SJCRH30 (cell line): ENCODE data around the gene MUL1. TPM values are rescaled to one million over a fixed set of nuclear protein-coding genes. Genes with fewer than 3 reads are reported as not detected.

Experiments used
- DNase-seq, 2 experiments: peaks; one replicate each; pipeline ENCODE4 v3.0.0-alpha.2; 2015 to 2020
- H3K27ac ChIP-seq: fragments of 250-450 bp; sonication (Bioruptor Pico); 2 replicates; pipeline ENCODE4 v1.5.1; 2020; ENCODE audit warnings: mild to moderate bottlenecking, moderate library complexity
- H3K27me3 ChIP-seq: fragments of 250-450 bp; sonication (Bioruptor Pico); 2 replicates; pipeline ENCODE4 v1.5.1; 2020; ENCODE audit warnings: mild to moderate bottlenecking, moderate library complexity
- H3K36me3 ChIP-seq: fragments of 250-450 bp; sonication (Bioruptor Pico); 2 replicates; pipeline ENCODE4 v1.5.1; 2020; ENCODE audit warnings: mild to moderate bottlenecking, moderate library complexity
- H3K4me1 ChIP-seq: fragments of 250-450 bp; sonication (Bioruptor Pico); 2 replicates; pipeline ENCODE4 v1.5.1; 2020; ENCODE audit warnings: mild to moderate bottlenecking, moderate library complexity
- H3K4me3 ChIP-seq: fragments of 250-450 bp; sonication (Bioruptor Pico); 2 replicates; pipeline ENCODE4 v1.5.1; 2020; ENCODE audit warnings: mild to moderate bottlenecking, moderate library complexity
- H3K9me3 ChIP-seq: fragments of 250-450 bp; sonication (Bioruptor Pico); replicated peaks from 2 replicates; pipeline ENCODE4 v1.5.1; 2020; ENCODE audit warnings: mild to moderate bottlenecking, moderate library complexity
- total RNA-seq: library from RNA; depleted of rRNA; stranded (reverse); fragments of >200 nt; shearing (Covaris generic); gene quantifications from 2 replicates; pipeline ENCODE4 v1.2.3, GENCODE V29; 2014

The MUL1 gene
- total RNA-seq, 1 experiment from 2014 or later: 26.7 TPM

DNA sequence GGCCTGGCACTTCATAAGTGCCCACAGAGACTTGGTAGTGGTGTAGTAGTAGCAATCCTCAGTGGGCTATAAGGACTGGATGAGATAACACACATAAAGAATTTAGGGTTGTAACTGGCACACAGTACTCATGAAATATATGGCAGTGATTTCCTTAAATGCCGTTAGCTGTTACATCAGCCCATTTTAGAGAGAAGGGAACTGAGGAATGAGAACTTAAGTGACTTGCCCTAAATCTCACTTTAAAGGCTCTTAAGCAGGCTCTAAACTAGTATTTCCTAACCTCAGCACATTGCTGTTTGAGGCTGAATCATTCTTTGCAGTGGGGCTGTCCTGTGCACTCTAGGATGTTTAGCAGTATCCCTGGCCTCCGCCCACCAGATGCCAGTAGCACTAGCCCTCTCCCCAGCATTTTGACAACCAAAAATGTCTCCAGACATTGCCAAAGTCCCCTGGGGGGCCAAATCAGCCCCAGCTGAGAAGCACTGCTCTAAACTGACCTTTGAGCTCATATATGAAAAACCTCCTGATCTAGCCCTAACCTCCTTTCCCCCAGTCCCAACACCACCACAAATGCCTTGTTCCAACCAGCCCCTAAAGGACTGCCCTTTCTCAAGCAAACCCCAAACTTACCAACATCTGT, 33.5 kb downstream of the MUL1 start:
- no peaks in the 10 kb centered on the region for H3K27me3 ChIP-seq
- H3K4me1 ChIP-seq: peaks cover 28% of the 10 kb centered on the region
- no peak overlapping the region for H3K27ac ChIP-seq
- no peak overlapping the region for H3K4me3 ChIP-seq
- H3K36me3 ChIP-seq: no peaks in the 10 kb centered on the region
- no peaks in the 10 kb centered on the region for H3K9me3 ChIP-seq
- no peak for DNase-seq

DNA sequence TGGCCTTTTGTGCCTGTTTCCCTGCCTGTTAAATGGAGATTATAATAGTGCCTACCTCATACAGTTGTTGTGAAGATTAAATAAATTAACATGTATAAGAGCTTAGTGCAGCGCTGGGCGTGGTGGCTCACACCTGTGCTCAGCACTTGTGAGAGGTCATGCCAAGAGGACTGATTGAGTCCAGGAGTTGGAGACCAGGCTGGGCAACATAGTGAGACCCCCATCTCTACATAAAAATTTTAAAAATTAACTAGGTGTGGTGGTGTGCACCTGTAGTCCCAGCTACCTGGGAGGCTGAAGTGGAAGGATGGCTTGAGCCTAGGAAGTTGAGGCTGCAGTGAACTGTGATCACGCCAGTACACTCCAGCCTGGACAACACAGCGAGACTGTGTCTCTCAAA, 34.1 kb downstream of the MUL1 start:
- Histone ChIP-seq H3K27me3 (no peaks in the 10 kb centered on the region; the same call in 1 of the 2 replicates), H3K4me1 (peaks cover 26% of the 10 kb centered on the region), H3K4me3 (no peak overlapping the region), H3K27ac (no peak overlapping the region), H3K36me3 (no peaks in the 10 kb centered on the region), H3K9me3 (no peaks in the 10 kb centered on the region)
- no peak for DNase-seq

DNA sequence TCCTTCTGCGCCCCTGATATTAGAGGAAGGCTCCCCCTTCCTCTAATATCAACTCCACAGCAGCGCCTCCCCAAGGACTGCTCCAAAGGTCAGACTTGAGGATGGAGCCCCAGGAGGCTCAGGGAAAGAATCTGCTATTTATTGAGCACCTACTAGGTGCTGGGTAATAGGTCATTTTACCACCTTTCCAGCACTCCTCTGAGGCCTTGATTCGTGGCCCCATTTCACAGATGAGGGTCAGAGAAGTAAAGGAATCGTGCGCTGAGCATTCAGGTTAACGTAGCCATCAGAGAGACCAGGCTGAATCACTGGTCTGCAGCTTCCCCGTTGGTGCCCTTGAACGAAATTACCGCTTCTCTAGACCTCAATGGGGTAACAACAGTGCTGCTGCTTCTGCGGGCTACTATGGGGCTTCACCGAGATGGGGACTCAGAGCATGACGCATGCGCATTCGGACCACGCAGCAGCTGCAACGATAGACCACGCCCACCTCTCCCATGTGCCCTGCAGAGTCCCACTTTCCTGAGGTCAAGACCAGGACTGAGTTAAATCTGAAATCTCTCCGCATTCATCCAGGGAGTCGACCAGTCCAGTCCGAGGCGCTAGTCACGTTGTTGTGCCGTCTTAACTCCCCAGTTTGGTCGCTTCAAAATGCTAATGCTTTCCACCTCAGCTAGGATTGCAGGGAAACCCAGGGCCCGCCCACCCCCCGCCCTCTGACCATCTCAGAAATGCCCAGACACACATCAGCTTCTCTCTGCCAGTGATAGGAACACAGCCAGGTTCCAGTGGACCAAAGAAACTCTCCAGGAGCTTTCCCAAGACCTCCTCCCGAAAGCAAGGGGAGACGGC, 34.9 kb downstream of the MUL1 start:
- Histone ChIP-seq H3K27me3 (no peaks in the 10 kb centered on the region; the same call in 1 of the 2 replicates), H3K9me3 (no peaks in the 10 kb centered on the region), H3K4me3 (peak overlapping the region; percentile 33), H3K36me3 (no peaks in the 10 kb centered on the region), H3K4me1 (peaks cover 18% of the 10 kb centered on the region), H3K27ac (no peak overlapping the region)
- peak; percentile 89 to 96 for DNase-seq

DNA sequence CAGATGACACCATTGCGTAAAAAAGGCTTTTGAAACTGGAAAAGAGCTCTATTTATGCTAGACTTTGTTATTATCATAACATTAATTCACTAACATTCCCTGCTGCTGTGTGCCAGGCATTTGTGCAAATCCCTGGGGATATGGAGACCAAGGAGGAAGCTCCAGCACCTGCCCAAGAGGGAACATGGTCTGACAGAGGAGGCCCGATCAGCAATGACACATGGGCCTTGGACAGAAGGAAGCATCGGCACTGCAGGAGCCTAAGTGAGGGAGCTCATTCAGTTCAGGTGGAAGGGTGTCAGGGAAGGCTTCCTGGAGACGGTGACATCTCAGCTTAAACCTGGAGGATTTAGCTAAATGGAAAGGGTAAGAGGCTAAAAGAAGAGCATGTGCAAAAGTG, 35.8 kb downstream of the MUL1 start:
- H3K4me3 ChIP-seq: no peak overlapping the region
- no peaks in the 10 kb centered on the region for H3K36me3 ChIP-seq
- peaks cover 8% of the 10 kb centered on the region for H3K27me3 ChIP-seq
- no peak for DNase-seq
- no peak overlapping the region for H3K27ac ChIP-seq
- H3K9me3 ChIP-seq: no peaks in the 10 kb centered on the region
- H3K4me1 ChIP-seq: peaks cover 8% of the 10 kb centered on the region

DNA sequence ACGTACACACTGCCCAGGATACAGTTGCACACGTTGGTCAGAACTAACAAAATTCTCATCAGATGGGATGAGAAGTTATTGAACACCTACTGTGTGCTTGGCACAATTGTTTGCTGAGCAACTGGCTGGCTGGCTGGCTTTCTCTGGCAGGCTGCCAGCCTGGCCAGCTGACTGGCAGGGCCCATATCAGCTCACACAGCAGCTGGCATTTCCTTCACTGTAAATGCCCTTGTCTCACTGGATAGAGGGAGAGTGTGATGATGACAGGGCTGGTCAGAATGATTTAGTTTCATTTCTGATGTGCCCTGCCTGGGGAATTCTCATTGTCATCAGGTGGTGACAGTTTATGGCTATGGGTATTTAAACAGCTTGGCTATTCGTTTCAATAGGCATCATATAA, 37.8 kb downstream of the MUL1 start:
- H3K4me1 ChIP-seq: no peaks in the 10 kb centered on the region
- H3K9me3 ChIP-seq: no peaks in the 10 kb centered on the region
- no peaks in the 10 kb centered on the region for H3K36me3 ChIP-seq
- DNase-seq: peak in 1 of 2 experiments; percentile 44
- H3K4me3 ChIP-seq: no peak overlapping the region
- H3K27ac ChIP-seq: no peak overlapping the region
- H3K27me3 ChIP-seq: peaks cover 16% of the 10 kb centered on the region

DNA sequence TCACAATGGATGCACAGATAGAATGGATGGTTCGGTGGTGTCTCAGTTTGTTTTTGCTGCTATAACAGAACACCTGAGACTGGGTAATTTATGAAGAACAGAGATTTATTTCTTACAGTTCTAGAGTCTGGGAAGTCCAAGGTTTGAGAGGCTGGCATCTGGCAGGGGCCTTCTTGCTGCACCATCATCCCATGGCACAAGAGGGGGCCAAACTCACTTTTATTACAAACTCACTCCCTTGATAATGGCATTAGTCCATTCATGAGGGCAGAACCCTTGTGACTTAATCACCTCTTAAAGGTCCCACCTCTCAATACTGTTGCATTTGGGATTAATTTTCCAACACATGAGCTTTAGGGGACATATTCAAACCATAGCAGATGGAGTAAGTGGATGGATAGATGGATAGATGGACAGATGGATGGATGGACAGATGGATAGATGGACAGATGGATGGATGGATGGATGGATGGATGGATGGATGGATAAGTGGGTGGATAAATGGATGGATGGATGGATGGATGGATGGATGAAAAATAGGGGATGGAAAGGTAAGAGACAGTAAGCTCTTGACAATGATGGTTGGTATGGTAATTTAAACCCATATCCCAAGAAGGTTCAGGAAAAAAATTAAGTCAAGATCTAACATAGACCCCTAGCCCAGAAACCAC, 38.4 kb downstream of the MUL1 start:
- H3K36me3 ChIP-seq: no peaks in the 10 kb centered on the region
- H3K4me3 ChIP-seq: no peak overlapping the region
- no peaks in the 10 kb centered on the region for H3K4me1 ChIP-seq
- H3K27ac ChIP-seq: no peak overlapping the region
- no peak for DNase-seq
- no peaks in the 10 kb centered on the region for H3K9me3 ChIP-seq
- peaks cover 21% of the 10 kb centered on the region for H3K27me3 ChIP-seq

DNA sequence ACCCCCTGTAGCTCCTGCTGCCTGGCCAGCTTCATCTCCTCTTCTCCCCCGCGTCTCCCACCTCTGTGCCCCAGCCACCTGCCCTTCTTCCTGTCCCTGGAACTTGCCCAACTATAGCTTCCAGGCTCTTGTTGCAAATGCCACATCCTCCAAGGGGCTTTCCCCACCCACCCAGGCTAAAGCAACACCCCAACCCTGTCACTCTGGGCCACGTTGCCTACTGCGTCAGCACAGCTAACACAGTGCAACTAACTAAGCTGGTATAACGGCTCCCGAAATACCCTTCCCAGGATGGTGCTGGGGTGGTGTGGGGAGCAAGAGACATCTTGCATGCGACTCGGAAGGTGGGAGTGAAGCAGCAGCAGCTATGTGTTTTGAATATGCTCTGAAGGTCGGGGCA, 41.7 kb downstream of the MUL1 start:
- H3K27me3 ChIP-seq: peaks cover 21% of the 10 kb centered on the region
- H3K27ac ChIP-seq: no peak overlapping the region

DNA sequence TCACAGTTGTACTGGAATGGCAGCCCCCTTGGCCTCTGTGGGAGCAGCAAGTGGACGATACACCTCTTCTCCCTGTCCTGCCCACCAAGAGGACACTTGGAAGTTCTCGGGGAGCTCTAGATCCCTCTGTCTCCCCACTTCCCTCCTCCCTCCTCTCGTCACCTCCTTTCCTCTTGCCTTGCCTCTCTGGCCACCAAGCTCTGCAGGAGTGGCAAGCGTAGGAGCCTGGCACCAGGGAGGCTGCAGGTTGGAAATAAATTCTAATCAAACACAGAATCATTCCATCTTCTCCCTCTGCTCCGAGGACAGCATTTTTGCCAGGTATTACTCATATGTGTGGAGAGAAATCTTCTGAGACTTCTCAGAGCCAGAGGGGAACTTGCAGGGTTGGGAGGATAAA, 42.8 kb downstream of the MUL1 start:
- Histone ChIP-seq H3K4me1 (no peaks in the 10 kb centered on the region), H3K27ac (no peak overlapping the region), H3K9me3 (no peaks in the 10 kb centered on the region), H3K36me3 (no peaks in the 10 kb centered on the region), H3K4me3 (no peak overlapping the region), H3K27me3 (peaks cover 21% of the 10 kb centered on the region)
- no peak for DNase-seq

More for the DNA sequence above, 41.7 kb downstream of the MUL1 start:
- no peak for DNase-seq
- Histone ChIP-seq H3K36me3 (no peaks in the 10 kb centered on the region), H3K9me3 (no peaks in the 10 kb centered on the region), H3K4me1 (no peaks in the 10 kb centered on the region), H3K4me3 (no peak overlapping the region)

DNA sequence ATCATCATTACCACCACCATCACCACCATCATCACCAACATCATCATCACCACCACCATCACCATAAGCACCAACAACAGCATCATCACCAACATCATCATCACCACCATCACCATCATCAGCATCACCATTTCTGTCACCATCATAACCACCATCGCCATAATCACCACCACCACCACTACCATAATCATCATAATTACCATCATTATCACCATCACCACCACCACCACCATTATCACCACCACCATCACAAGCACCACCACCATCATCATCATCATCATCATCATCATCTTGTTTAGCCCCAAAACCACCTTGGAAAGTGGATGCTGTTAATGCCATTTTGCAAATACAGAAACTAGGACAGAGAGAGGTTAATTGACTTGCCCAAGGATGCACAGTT, 44.4 kb downstream of the MUL1 start:
- no peaks in the 10 kb centered on the region for H3K9me3 ChIP-seq
- no peak overlapping the region for H3K4me3 ChIP-seq
- no peak for DNase-seq
- no peaks in the 10 kb centered on the region for H3K36me3 ChIP-seq
- H3K27me3 ChIP-seq: peaks cover 21% of the 10 kb centered on the region
- no peak overlapping the region for H3K27ac ChIP-seq
- no peaks in the 10 kb centered on the region for H3K4me1 ChIP-seq

DNA sequence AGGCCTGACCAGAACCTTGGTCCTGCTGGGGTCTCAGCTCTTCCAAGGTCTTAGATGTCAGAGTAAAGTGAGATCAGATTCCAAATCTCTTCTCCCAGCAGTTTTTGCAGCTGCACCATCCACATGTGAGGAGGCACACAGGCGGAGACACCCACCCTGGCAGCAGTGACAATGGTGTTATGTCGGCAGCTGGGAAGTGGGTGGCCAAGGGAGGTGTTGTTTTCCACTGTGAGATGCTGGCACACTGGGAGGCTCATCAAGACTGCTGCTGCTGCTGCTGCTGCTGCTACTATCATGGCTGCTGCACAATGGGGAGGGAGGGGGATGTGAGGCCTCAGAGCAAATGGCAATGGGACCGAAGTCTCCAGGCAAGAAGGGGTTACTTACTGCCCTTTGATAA, 45.6 kb downstream of the MUL1 start:
- no peak for DNase-seq
- no peaks in the 10 kb centered on the region for H3K4me1 ChIP-seq
- H3K36me3 ChIP-seq: no peaks in the 10 kb centered on the region
- H3K9me3 ChIP-seq: no peaks in the 10 kb centered on the region
- no peak overlapping the region for H3K27ac ChIP-seq
- H3K27me3 ChIP-seq: peaks cover 18% of the 10 kb centered on the region
- H3K4me3 ChIP-seq: no peak overlapping the region

DNA sequence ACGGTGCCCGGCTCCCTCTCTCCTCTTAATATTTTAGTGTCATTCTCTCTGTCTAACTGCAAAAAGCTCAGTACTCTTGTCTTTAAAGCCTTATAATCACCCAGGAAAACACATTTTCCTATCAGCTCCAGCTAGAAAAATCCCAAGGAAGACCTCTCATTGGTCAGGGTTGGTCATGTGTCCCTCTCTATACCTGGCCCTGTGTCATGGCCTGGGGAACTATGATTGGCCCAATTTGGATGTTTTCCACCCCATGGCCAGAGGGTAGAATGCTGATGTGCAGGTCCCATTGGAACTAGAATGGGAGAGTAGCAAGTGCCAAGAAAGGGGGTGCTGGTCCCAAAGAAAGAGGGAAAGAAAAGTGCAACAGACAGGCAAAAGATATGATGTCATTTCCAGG, 49.2 kb downstream of the MUL1 start:
- DNase-seq: no peak
- Histone ChIP-seq H3K4me1 (no peaks in the 10 kb centered on the region), H3K9me3 (0 out of 2 replicates have a peak, but pooled peaks cover 5% of the 10 kb centered on the region), H3K27ac (no peak overlapping the region), H3K36me3 (no peaks in the 10 kb centered on the region), H3K4me3 (no peak overlapping the region), H3K27me3 (peaks cover 3% of the 10 kb centered on the region)

DNA sequence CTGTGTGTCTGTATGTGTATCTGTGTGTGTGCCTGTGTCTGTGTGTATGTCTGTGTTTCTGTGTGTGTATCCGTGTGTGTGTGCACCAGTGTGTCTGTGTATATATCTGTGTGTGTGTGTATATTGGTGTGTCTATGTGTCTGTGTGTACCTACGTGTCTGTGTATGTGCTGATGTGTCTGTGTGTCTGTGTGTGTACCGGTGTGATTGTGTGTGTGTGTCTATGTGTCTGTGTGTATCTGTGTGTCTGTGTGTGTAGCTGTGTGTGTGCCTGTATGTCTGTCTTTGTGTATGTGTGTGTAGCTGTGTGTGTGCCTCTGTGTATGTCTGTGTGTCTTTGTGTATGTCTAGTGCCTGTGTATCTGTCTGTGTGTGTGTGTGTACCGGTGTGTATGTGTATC, 53.9 kb downstream of the MUL1 start:
- Histone ChIP-seq H3K36me3 (no peaks in the 10 kb centered on the region), H3K9me3 (0 out of 2 replicates have a peak, but pooled peaks cover 5% of the 10 kb centered on the region), H3K27ac (no peak overlapping the region), H3K27me3 (peaks cover 15% of the 10 kb centered on the region), H3K4me3 (no peak overlapping the region), H3K4me1 (no peaks in the 10 kb centered on the region)
- no peak for DNase-seq

DNA sequence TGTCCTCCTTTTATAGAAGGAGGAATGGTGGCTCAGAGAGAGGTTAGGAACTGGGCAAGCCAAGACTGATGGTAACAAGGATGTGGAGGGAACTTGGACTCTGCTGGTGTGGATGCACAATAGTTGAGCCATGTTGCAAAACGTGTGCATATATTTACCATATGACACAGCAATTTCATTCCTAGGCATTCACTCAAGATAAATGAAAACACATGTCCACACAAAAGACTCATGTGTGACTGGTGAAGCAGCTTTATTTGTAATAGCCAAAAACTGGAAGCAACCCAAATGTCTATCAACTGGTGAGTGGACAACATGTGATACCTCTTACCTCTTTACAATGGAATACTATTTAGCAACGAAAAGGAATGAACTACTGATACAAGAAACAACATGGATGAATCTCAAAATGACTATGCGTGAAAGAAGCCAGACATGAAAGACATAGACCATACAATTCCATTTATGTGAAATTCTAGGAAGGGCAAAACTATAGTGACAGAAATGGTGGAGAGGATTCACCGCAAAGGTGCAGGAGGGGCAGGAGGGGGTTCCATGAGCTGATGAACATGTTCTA, 58.1 kb downstream of the MUL1 start:
- no peak overlapping the region for H3K4me3 ChIP-seq
- H3K27ac ChIP-seq: no peak overlapping the region
- DNase-seq: no peak
- H3K4me1 ChIP-seq: no peaks in the 10 kb centered on the region
- peaks cover 25% of the 10 kb centered on the region for H3K27me3 ChIP-seq
- H3K9me3 ChIP-seq: 0 out of 2 replicates have a peak, but pooled peaks cover 5% of the 10 kb centered on the region
- no peaks in the 10 kb centered on the region for H3K36me3 ChIP-seq
